ACC112 (cell line): ENCODE data around the gene FBLN2.

Experiments
- H2AFZ ChIP-seq: fragments of 200-600 bp; sonication (generic); one replicate; pipeline ENCODE4 v1.6.0; 2017; ENCODE audit warnings: antibody characterized with exemption, low read length; ENCODE audit not compliant: unreplicated experiment
- H3K27ac ChIP-seq: fragments of 200-600 bp; sonication (generic); 2 replicates; pipeline ENCODE4 v1.5.1; 2014; ENCODE audit warnings: low read depth, mild to moderate bottlenecking, antibody characterized with exemption, low read length, moderate library complexity
- H3K27me3 ChIP-seq: fragments of 200-600 bp; sonication (generic); 2 replicates; pipeline ENCODE4 v1.6.1; 2014; ENCODE audit warnings: mild to moderate bottlenecking, antibody characterized with exemption, low read length, moderate library complexity, mixed read lengths; ENCODE audit not compliant: insufficient read depth
- H3K36me3 ChIP-seq: fragments of 200-600 bp; sonication (generic); 2 replicates; pipeline ENCODE4 v1.6.1; 2016; ENCODE audit warnings: mild to moderate bottlenecking, antibody characterized with exemption, low read length, moderate library complexity, mixed read lengths; ENCODE audit not compliant: insufficient read depth
- H3K4me1 ChIP-seq: fragments of 200-600 bp; sonication (generic); one replicate; pipeline ENCODE4 v1.6.1; 2016; ENCODE audit warnings: low read length, mixed read lengths; ENCODE audit not compliant: insufficient read depth, unreplicated experiment, control insufficient read depth
- H3K4me3 ChIP-seq: fragments of 200-600 bp; sonication (generic); 2 replicates; pipeline ENCODE4 v1.5.1; 2014; ENCODE audit warnings: mild to moderate bottlenecking, low read depth, low read length
- H3K79me2 ChIP-seq: fragments of 200-600 bp; sonication (generic); one replicate; pipeline ENCODE4 v1.6.0; 2016; ENCODE audit warnings: low read length; ENCODE audit not compliant: control insufficient read depth, unreplicated experiment, insufficient read depth

FBLN2 gene

DNA sequence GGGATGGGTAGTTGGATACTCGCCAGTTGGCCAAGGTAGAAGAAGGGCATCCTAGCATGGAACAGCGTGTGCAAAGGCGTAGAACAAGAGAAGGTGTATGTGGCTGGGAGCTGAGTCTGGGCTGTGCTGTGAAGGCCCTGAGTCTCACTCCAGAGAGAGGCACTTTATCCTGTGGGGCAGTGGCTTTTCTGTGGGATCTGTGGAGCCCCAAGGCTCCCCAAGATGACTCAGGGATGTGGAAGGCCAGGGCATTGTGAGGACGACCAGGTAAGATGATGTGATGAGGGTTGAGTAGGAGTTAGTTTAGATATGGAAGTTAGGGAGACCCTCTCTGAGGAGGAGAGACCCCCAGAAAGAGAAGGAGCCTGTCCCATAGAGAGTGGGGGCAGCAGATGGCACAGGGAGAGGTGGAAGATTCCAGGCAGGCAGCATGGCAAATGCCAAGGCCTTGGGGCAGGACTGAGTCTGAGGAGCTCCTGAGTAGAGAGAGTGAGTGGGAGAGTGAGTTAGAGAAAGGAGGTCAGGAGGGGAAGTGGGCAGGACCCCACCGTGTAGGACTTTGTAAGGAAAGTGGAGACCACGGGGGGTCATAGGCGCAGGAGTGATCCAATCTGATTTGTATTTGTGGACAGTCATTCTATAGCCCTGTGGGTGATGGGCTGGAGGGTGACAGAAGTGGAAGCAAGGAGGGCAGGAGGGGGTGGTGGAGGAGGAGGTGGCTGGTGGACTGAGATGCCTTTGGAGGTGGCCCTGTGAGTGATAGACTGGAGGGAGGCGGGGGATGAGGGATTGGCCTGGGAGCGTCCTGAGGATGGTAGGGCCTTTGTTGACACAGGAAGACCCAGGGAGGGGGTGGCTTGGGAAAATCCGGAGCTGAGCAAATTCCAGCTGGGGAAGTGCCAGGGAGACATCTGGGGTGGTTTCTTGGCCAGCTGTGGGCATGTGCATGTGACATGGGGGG, 50.3 kb downstream of the FBLN2 start:
- Histone ChIP-seq H3K27ac (no peak overlapping the region), H3K4me3 (no peak overlapping the region), H3K27me3 (no peaks in the 10 kb centered on the region), H3K79me2 (no peaks in the 10 kb centered on the region), H3K36me3 (no peaks in the 10 kb centered on the region), H3K4me1 (no peaks in the 10 kb centered on the region), H2AFZ (no peak overlapping the region)

- no peak overlapping the region for H2AFZ ChIP-seq
- H3K27me3 ChIP-seq: no peaks in the 10 kb centered on the region
- H3K27ac ChIP-seq: no peak overlapping the region
- H3K36me3 ChIP-seq: no peaks in the 10 kb centered on the region
- H3K4me3 ChIP-seq: no peak overlapping the region
- H3K4me1 ChIP-seq: no peaks in the 10 kb centered on the region
- H3K79me2 ChIP-seq: no peaks in the 10 kb centered on the region
Measured at GRCh38 chr3:13599887-13600450, 51.0 kb downstream of the FBLN2 start.

DNA sequence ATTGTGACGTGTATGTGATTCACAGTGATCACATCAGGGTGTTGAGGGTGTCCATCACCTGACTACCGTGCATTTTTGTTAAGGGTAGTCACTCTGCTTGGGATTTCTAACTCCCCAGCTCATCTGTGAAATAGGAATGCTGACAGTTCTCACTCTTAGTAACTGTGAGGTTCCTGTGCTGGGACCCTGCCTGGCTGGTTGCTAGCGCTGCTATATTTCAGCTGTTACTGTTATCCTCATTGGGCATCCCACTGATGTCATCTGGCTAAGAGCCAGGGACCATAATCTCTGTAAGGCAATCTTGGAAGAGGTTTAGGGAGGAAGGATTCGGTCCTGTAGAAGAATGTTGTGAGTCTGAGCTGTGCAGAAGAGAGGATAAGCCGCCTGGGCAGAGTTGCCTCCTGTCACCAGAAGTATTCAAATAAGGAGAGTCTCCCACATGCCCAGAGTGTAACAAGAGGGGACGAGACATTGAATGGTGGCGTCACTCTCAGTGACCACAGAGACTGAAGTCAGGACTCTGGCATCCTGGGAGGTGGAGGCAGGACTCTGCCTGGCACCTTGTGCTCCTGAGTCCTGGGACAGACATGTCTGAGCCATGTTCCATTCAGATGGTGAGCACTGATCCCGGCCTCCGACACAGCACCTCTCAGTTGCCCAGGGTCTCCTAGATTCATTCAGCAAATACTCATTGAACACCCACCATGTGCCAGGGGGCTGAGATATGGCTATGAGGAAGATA, 52.2 kb downstream of the FBLN2 start:
- Histone ChIP-seq H3K4me1 (no peaks in the 10 kb centered on the region), H3K4me3 (no peak overlapping the region), H2AFZ (no peak overlapping the region), H3K79me2 (no peaks in the 10 kb centered on the region), H3K27ac (no peak overlapping the region), H3K27me3 (no peaks in the 10 kb centered on the region), H3K36me3 (no peaks in the 10 kb centered on the region)

- Histone ChIP-seq H3K27me3 (no peaks in the 10 kb centered on the region), H3K4me1 (no peaks in the 10 kb centered on the region), H3K4me3 (no peak overlapping the region), H3K27ac (no peak overlapping the region), H3K36me3 (no peaks in the 10 kb centered on the region), H3K79me2 (no peaks in the 10 kb centered on the region), H2AFZ (no peak overlapping the region)
Measured at GRCh38 chr3:13601692-13602080, 52.8 kb downstream of the FBLN2 start.

- Histone ChIP-seq H3K36me3 (no peaks in the 10 kb centered on the region), H3K79me2 (no peaks in the 10 kb centered on the region), H2AFZ (no peak overlapping the region), H3K27ac (no peak overlapping the region), H3K4me1 (peaks cover 4% of the 10 kb centered on the region), H3K27me3 (no peaks in the 10 kb centered on the region), H3K4me3 (no peak overlapping the region)
Measured at GRCh38 chr3:13605555-13605954, 56.6 kb downstream of the FBLN2 start.

DNA sequence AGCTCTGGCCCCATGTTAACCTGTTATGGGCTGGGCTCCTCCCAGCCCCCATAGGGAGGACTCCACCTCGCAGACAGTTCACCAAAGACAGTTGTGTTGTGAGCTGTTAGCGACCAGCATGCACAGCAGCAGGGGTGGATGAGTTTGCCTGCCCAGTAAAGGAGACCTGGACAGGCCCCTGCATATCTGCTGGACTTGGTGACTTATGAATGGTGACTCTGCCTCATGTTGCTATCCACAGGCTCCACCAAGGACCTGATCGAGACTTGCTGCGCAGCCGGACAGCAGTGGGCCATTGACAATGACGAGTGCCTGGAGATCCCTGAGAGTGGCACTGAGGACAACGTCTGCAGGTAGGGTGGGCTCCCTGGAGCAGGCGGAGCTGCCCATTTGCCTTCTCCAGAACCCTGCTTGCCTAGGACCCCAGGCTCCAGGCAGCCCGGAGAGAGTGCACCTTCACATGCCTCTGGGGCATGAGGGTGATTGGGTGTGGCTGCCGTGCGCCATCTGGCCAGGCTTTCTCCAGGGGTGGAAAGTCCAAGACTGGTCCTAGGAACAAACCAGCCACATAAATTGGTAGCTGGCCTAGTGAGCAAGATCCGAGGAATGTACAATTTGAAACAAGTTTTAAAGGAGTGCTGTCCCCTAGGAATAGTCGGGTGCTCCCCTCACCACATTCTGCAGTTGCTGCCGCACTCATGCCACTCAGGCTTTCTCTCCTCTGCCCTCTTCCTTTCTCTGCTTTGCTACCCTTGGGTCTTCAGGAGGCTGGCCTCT, 59.1 kb downstream of the FBLN2 start:
- no peak overlapping the region for H3K27ac ChIP-seq
- H3K27me3 ChIP-seq: no peaks in the 10 kb centered on the region
- peaks cover 4% of the 10 kb centered on the region for H3K4me1 ChIP-seq
- no peaks in the 10 kb centered on the region for H3K36me3 ChIP-seq
- no peak overlapping the region for H2AFZ ChIP-seq
- H3K4me3 ChIP-seq: no peak overlapping the region
- no peaks in the 10 kb centered on the region for H3K79me2 ChIP-seq

- Histone ChIP-seq H3K27me3 (no peaks in the 10 kb centered on the region), H3K4me3 (no peak overlapping the region), H3K27ac (no peak overlapping the region), H3K36me3 (no peaks in the 10 kb centered on the region), H2AFZ (no peak overlapping the region), H3K79me2 (no peaks in the 10 kb centered on the region), H3K4me1 (peaks cover 4% of the 10 kb centered on the region)
Measured at GRCh38 chr3:13608969-13609725, 60.2 kb downstream of the FBLN2 start.

GRCh38 chr3:13610006-13610570, 61.2 kb downstream of the FBLN2 start:
- Histone ChIP-seq H3K4me3 (no peak overlapping the region), H3K27me3 (no peaks in the 10 kb centered on the region), H3K79me2 (no peaks in the 10 kb centered on the region), H3K36me3 (no peaks in the 10 kb centered on the region), H3K4me1 (peaks cover 4% of the 10 kb centered on the region), H2AFZ (no peak overlapping the region), H3K27ac (no peak overlapping the region)

DNA sequence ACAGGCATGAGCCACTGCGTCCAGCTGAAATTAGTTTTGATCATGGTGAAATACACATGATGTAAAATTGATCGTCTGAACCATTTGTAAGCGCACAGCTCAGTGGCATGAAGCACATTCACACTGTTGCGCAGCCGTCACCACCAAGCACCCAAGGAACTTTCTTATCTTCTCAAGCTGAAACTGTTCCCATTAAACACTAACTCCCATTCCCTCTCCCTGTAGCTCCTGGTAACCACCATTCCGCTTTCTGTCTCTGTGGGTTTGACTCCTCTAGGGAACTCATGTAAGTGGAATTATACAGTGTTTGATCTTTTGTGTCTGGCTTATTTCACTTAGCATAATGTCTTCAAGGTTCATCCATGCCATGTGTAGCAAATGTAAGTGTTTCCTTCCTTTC, 62.3 kb downstream of the FBLN2 start:
- Histone ChIP-seq H3K27ac (no peak overlapping the region), H3K4me1 (peaks cover 4% of the 10 kb centered on the region), H3K79me2 (no peaks in the 10 kb centered on the region), H2AFZ (no peak overlapping the region), H3K4me3 (no peak overlapping the region), H3K36me3 (no peaks in the 10 kb centered on the region), H3K27me3 (no peaks in the 10 kb centered on the region)
